Measurements from ENCODE around the gene TMEM182.

DNA sequence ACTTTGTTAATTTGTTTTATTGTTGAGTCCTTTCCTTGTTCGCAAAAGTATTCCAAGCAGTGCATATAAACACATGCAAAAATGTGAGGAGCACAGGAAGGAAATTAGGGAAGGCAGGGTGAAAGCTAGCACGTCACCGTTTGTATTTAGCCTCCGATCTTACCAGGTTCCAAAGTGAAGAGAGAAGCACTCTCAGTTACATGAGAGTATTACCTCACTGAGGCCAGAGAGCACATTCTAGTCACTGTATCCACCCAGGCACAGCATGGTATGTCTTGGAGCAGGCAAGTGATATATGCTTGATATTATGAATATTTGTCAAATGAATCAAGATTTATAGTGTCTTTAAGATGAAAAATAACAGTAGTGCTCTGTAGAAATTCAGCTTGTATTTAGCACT lies 6.5 kb upstream of the TMEM182 start:
- TF ChIP-seq, protein P1, sequence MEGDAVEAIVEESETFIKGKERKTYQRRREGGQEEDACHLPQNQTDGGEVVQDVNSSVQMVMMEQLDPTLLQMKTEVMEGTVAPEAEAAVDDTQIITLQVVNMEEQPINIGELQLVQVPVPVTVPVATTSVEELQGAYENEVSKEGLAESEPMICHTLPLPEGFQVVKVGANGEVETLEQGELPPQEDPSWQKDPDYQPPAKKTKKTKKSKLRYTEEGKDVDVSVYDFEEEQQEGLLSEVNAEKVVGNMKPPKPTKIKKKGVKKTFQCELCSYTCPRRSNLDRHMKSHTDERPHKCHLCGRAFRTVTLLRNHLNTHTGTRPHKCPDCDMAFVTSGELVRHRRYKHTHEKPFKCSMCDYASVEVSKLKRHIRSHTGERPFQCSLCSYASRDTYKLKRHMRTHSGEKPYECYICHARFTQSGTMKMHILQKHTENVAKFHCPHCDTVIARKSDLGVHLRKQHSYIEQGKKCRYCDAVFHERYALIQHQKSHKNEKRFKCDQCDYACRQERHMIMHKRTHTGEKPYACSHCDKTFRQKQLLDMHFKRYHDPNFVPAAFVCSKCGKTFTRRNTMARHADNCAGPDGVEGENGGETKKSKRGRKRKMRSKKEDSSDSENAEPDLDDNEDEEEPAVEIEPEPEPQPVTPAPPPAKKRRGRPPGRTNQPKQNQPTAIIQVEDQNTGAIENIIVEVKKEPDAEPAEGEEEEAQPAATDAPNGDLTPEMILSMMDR (conservative IDR thresholded peaks at IDR 0.05), result no peak
- TF ChIP-seq EZH2 (IDR thresholded peaks at IDR 0.05; ENCODE audit: low read depth), result no peak

Measured in PC-9 (cell line).